ENCODE results near the gene MPLKIP.

- no peak for TF ChIP-seq CTCF (IDR thresholded peaks at IDR 0.05)
- TF ChIP-seq POLR2A (IDR thresholded peaks at IDR 0.05), result no peak
Measured at GRCh38 chr7:40105879-40106473, 28.4 kb downstream of the MPLKIP start.

All from testis (tissue), 2 donors.